SKM-1 (cell line): Measurements from ENCODE around the gene CLCN7.

Experiments used
- DNase-seq: peaks from one replicate; lab custom pipeline; 2025; ENCODE audit not compliant: unreplicated experiment; lab: John Stamatoyannopoulos, UW

The CLCN7 gene

GRCh38 chr16:1464196-1464893, 10.5 kb downstream of the CLCN7 start:
- no peak for DNase-seq

GRCh38 chr16:1461146-1461545, 13.7 kb downstream of the CLCN7 start:
- DNase-seq = no peak

- DNase-seq = no peak
These were observed 14.2 kb downstream of the CLCN7 start for GRCh38 chr16:1460602-1461138.

GRCh38 chr16:1459967-1460366, 14.9 kb downstream of the CLCN7 start:
- no peak for DNase-seq

- DNase-seq = no peak
These were observed 15.9 kb downstream of the CLCN7 start for GRCh38 chr16:1458977-1459341.

- no peak for DNase-seq
These were observed 16.4 kb downstream of the CLCN7 start for GRCh38 chr16:1458336-1458976.

- DNase-seq = no peak
These were observed 17.2 kb downstream of the CLCN7 start for GRCh38 chr16:1457489-1458245.

- no peak for DNase-seq
These were observed 17.9 kb downstream of the CLCN7 start for GRCh38 chr16:1456951-1457350.

- DNase-seq = no peak
These were observed 19.3 kb downstream of the CLCN7 start for GRCh38 chr16:1455190-1456171.

GRCh38 chr16:1454561-1454960, 20.3 kb downstream of the CLCN7 start:
- DNase-seq = no peak

- DNase-seq = no peak
These were observed 21.5 kb downstream of the CLCN7 start for GRCh38 chr16:1453316-1453715.

GRCh38 chr16:1452530-1452929, 22.3 kb downstream of the CLCN7 start:
- no peak for DNase-seq

- no peak for DNase-seq
These were observed 23.0 kb downstream of the CLCN7 start for GRCh38 chr16:1451702-1452392.

- DNase-seq = no peak
These were observed 24.0 kb downstream of the CLCN7 start for GRCh38 chr16:1450841-1451240.

- no peak for DNase-seq
These were observed 24.6 kb downstream of the CLCN7 start for GRCh38 chr16:1450218-1450617.

- no peak for DNase-seq
These were observed 25.5 kb downstream of the CLCN7 start for GRCh38 chr16:1449201-1449788.

- DNase-seq = no peak
These were observed 26.2 kb downstream of the CLCN7 start for GRCh38 chr16:1448536-1449116.

- no peak for DNase-seq
These were observed 26.9 kb downstream of the CLCN7 start for GRCh38 chr16:1447965-1448364.

- DNase-seq = no peak
These were observed 28.3 kb downstream of the CLCN7 start for GRCh38 chr16:1446296-1447080.
